GM13976 (cell line): ENCODE results near the gene NPSR1.

Experiments used
- DNase-seq: peaks from one replicate; pipeline ENCODE4 v3.0.0; 2012; ENCODE audit warnings: low spot score
- in situ Hi-C: fragments of 300-500 bp; cut with MboI; formaldehyde crosslinking; loops from one replicate; pipeline ENCODE4 v1.12.0; 2022; ENCODE audit warnings: low sequenced_read_pairs, mixed read lengths, inconsistent platforms; ENCODE audit not compliant: unreplicated experiment
- TF ChIP-seq, protein P1 (sequence below): IDR thresholded peaks from 2 replicates; pipeline ENCODE4 v1.5.1; 2012; ENCODE audit warnings: borderline replicate concordance, mild to moderate bottlenecking; ENCODE audit not compliant: insufficient read depth; ENCODE audit errors: extremely low read depth, missing control alignments, control extremely low read depth

Gene NPSR1

DNA sequence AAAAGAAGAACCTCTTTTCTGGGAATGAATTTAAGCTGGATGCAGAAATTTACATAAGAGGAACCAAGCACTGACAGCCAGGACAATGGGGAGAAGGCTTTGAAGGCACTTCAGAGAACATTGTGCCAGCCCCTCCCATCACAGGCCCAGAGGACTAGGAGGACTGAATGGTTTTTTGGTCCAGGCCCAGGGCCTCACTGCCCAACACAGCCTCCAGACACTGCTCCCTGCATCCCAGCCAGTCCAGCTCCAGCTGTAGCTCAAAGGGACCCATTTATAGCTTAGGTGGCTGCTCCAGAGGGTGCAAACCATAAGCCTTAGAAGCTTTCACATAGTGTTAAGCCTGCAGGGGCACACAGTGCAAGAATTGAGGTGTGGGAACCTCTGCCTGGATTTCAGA, 237.2 kb downstream of the NPSR1 start:
- no peak for DNase-seq
- TF ChIP-seq, protein P1, sequence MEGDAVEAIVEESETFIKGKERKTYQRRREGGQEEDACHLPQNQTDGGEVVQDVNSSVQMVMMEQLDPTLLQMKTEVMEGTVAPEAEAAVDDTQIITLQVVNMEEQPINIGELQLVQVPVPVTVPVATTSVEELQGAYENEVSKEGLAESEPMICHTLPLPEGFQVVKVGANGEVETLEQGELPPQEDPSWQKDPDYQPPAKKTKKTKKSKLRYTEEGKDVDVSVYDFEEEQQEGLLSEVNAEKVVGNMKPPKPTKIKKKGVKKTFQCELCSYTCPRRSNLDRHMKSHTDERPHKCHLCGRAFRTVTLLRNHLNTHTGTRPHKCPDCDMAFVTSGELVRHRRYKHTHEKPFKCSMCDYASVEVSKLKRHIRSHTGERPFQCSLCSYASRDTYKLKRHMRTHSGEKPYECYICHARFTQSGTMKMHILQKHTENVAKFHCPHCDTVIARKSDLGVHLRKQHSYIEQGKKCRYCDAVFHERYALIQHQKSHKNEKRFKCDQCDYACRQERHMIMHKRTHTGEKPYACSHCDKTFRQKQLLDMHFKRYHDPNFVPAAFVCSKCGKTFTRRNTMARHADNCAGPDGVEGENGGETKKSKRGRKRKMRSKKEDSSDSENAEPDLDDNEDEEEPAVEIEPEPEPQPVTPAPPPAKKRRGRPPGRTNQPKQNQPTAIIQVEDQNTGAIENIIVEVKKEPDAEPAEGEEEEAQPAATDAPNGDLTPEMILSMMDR: no peak
- in situ Hi-C loops: no loop called here
